Posterior vena cava (tissue), 2 donors: ENCODE measurements around the gene ZNF148. TPM values are rescaled to one million over a fixed set of nuclear protein-coding genes. Genes with fewer than 3 reads are reported as not detected.

Source experiments
- DNase-seq: peaks from one replicate; pipeline ENCODE4 v3.0.0-alpha.2; 2020; ENCODE audit warnings: low spot score
- intact Hi-C, 2 donors: fragments of 100-400 bp; cut with DNase I; formaldehyde crosslinking; loops; one replicate each; pipeline versions ENCODE4 v1.14.1 to v1.14.2; 2022 to 2023
- total RNA-seq, 2 donors: library from RNA; stranded (reverse); fragmentation: NEBNext Ultra II Directional; extraction: Animal tissue kit (Norgen Biotek cat#: 25700); gene quantifications; one replicate each; pipeline ENCODE4 v1.2.1, GENCODE V29; 2021
- donor health status: DM: yes; HTN: yes; CAD: no.
- donor health status: DM: yes; HTN: yes; CAD: no.

Gene ZNF148
- total RNA-seq, 2 donors from 2014 or later, result 39.7 to 45.5 TPM

GRCh38 chr3:125245521-125245920, 129.6 kb downstream of the ZNF148 start:
- no peak for DNase-seq
- intact Hi-C loops, result no loop called here

GRCh38 chr3:125240496-125240895, 134.6 kb downstream of the ZNF148 start:
- intact Hi-C loops, result no loop called here
- DNase-seq, result no peak

- intact Hi-C loops, result no loop called here
- DNase-seq, result no peak
Measured at GRCh38 chr3:125239266-125239665, 135.9 kb downstream of the ZNF148 start.

- intact Hi-C loops, result no loop called here
Measured at GRCh38 chr3:125238759-125239158, 136.4 kb downstream of the ZNF148 start.

GRCh38 chr3:125236331-125236903, 138.7 kb downstream of the ZNF148 start:
- intact Hi-C loops, result no loop called here
- no peak for DNase-seq

More at GRCh38 chr3:125238759-125239158, 136.4 kb downstream of the ZNF148 start:
- DNase-seq, result no peak

GRCh38 chr3:125234831-125235230, 140.3 kb downstream of the ZNF148 start:
- intact Hi-C loops, result no loop called here
- no peak for DNase-seq

GRCh38 chr3:125232401-125232800, 142.7 kb downstream of the ZNF148 start:
- intact Hi-C loops, result no loop called here
- DNase-seq, result no peak

- no peak for DNase-seq
- intact Hi-C loops, result no loop called here
Measured at GRCh38 chr3:125231895-125232294, 143.2 kb downstream of the ZNF148 start.

GRCh38 chr3:125229707-125230106, 145.4 kb downstream of the ZNF148 start:
- DNase-seq, result no peak
- intact Hi-C loops, result no loop called here

- intact Hi-C loops, result no loop called here
- no peak for DNase-seq
Measured at GRCh38 chr3:125229168-125229567, 146.0 kb downstream of the ZNF148 start.

- DNase-seq, result no peak
- intact Hi-C loops, result no loop called here
Measured at GRCh38 chr3:125221831-125222230, 153.3 kb downstream of the ZNF148 start.

- intact Hi-C loops, result no loop called here
- no peak for DNase-seq
Measured at GRCh38 chr3:125220727-125221429, 154.2 kb downstream of the ZNF148 start.

GRCh38 chr3:125220183-125220582, 154.9 kb downstream of the ZNF148 start:
- intact Hi-C loops, result no loop called here
- no peak for DNase-seq

- intact Hi-C loops, result no loop called here
- DNase-seq, result no peak
Measured at GRCh38 chr3:125219261-125219701, 155.8 kb downstream of the ZNF148 start.

- intact Hi-C loops, result no loop called here
Measured at GRCh38 chr3:125214738-125215137, 160.4 kb downstream of the ZNF148 start.

GRCh38 chr3:125213946-125214542, 161.1 kb downstream of the ZNF148 start:
- intact Hi-C loops, result no loop called here
- no peak for DNase-seq

More at GRCh38 chr3:125214738-125215137, 160.4 kb downstream of the ZNF148 start:
- DNase-seq, result no peak

GRCh38 chr3:125213364-125213755, 161.8 kb downstream of the ZNF148 start:
- intact Hi-C loops, result no loop called here
- DNase-seq, result no peak

GRCh38 chr3:125212509-125213363, 162.4 kb downstream of the ZNF148 start, which contains the start of gene SLC12A8:
SLC12A8 (minus strand) TSS chr3:125212748; CDS start chr3:125211349, 1,399 bp downstream.
- intact Hi-C loops, result no loop called here
- DNase-seq, result no peak

GRCh38 chr3:125212091-125212508, 163.0 kb downstream of the ZNF148 start:
- DNase-seq, result no peak
- intact Hi-C loops, result no loop called here
